M059J (cell line): Measurements from ENCODE around the gene FBXO9. TPM values are rescaled to one million over a fixed set of nuclear protein-coding genes. Genes with fewer than 3 reads are reported as not detected.

ENCODE experiments used
- DNase-seq: peaks from one replicate; pipeline ENCODE4 v3.0.0-alpha.2; 2012; ENCODE audit warnings: low read depth
- total RNA-seq: library from RNA; depleted of rRNA; stranded (reverse); fragments of >200 nt; shearing (Covaris generic); gene quantifications from 2 replicates; pipeline ENCODE4 v1.2.3, GENCODE V29; 2014

FBXO9 gene
- total RNA-seq, 1 experiment from 2014 or later, result 80.4 TPM

DNA sequence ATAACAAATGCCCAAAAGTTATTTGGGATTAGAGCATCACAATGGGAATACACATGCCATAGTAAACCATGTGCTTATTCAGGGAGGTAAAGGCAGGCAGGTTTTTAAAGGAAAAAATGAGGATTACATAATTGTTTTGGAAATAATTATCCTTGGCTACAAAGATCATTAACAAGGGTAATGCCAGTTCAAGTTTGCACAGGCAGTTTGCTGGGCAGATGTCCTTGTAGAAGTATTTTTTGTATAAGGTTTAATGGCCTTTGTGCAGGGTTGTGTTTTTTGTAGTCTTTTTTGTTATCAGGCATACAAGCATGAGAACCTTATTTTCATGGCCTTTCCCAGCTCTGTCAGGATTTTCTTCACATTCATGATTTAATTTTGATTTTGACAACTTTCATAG, 24.7 kb downstream of the FBXO9 start:
- DNase-seq, result no peak

DNA sequence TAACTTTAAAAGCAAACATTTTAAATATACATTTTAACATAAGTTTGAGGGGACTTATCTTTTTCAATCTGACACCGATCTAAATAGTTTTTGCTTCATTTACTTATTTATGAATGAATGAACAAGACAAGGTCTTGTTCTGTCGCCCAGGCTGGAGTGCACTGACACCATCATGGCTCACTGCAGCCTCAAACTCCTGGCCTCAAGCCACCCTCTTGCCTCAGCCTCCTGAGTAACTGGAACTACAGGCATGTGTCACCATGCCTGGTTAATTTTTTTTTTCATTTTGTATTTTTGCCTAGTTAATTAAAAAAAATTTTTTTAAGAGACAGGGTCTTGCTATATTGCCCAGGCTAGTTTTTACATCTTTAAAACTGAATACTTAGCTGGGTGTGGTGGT, 25.4 kb downstream of the FBXO9 start:
- peak; percentile 63 for DNase-seq

DNA sequence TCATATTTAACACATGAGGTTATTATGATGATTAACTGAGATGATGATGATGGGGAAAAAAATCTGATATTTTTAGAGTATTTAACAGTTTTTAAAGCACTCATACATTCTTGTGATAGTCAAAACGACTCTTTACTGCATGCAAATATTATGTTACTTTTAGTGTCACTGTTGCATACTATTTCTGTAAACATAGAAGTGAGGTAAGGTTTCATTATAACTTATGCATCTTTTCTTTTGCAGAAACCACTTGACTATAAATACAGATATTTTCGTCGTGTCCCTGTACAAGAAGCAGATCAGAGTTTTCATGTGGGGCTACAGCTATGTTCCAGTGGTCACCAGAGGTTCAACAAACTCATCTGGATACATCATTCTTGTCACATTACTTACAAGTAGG, 30.1 kb downstream of the FBXO9 start:
- DNase-seq, result no peak

DNA sequence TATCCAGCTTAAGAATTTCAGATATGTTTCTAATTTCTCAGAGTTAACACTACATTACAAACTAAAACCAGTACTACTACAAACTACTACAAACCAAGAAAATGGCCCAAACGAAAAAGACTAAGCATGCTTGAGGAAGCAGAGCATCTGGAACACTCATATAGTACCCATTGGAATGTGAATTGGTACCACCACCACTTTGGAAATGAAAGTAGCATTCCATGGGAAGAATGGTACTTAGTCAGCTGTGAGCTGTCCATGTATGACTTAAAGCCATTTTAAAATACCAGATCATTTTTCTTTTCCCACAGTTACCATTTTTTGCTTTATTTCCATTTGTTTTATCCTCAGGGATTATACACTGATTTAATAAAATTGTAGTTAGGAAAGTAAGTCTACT, 30.5 kb downstream of the FBXO9 start:
- peak; percentile 16 for DNase-seq

DNA sequence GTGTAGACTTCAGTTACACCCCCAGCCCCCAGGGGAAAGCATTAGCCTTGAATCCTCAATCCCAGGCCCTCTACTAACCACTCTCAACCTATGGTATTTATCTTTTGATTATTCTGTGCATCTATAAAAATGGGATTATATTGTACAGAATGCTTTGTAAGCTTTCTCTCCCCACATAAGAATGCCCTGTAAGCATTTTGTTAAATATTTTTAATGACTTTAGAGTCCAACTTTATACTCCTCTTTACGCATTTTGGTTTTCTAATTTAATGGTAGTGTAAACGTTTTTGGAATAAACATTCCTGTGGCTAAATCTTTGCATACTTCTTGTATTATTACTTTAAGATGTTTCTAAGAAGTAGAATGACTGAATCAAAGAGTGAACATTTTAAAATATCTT, 35.4 kb downstream of the FBXO9 start:
- DNase-seq, result no peak

DNA sequence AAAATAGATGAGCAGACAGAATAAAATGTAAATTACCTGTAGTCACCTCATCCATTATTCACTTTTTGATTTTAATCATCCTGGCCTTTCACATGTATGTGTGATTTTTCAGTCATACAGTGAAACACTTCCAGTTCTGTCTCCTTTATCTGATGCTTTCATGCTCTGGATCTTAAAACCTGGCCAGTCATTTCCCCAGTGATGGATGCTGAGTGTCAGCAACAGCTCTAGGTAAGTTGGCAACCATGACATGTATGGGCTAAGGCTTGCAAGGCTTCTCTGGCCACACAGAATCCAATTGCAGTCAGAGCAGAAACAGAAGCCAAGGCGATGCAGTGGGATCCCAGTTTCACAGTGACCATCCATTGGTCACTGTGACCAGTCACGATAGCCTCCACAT, 35.8 kb downstream of the FBXO9 start:
- DNase-seq, result no peak

DNA sequence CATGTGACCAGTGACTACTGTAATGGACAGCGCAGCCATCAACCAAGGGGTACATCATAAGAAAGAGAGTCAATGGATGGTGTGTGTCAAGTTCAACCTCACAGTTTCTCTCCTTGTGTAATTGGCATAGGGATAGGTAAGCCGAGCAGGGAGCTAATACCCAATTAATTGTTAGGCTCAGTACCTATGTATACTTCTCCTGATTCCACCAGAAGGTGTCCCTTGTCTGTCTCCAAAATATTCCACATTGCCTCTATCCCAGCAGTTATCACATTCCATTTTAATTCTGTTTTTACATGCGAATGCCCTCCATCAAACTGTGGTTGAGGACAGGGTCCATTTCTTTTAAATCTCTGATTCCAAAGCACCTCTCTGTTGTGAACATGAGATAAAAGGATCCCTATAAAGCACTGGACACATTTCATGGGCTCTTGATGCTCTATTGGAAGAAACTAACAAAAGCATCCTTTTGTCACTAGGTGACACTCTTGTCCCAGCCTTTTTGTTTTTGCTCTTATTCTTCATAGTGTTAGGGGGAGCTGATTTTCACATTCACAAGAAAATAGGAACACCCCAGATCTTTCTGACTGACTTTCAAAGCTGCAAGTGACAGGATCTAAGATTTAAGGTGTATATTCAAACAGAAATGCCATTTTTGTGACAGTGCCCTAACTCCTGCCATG, 38.9 kb downstream of the FBXO9 start:
- DNase-seq, result peak; percentile 68

DNA sequence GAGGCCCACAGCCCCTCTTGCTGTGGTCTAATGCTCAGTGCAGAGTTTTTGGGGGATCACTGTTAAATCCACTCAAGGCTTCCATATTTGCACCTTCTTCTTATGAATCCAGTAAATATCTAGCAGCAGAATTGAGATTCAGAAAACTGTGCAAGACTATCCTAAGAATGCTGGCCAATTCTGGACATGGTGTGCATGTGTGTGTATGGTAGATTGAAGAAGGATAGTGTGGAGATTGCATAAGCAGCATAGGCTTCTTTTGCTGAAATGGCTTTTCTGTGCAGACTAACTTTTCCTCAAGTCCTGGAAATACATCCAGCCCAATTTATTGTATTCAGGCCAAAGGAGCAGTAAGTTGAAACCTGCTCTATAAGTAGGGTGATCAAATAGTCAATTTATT, 39.7 kb downstream of the FBXO9 start:
- DNase-seq, result no peak

DNA sequence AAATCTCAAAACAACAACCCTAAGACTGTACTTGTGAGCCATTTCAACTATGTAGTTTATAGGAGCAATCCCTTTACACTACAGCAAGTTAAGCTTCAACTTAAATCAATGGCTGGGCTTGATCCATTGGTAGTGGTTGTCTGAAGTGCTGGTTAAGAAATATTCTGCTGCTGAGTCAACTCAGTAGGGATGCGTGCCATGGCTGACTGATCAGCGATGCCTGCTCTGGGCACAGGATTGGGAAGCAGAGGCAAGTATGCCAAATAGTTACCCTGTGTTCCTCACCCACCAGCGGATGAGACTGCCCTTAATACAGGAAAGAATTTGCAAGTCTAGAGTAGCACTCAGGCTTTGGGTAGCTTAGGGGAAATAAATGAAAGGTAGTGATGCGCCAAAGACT, 41.9 kb downstream of the FBXO9 start:
- DNase-seq, result peak; percentile 84

DNA sequence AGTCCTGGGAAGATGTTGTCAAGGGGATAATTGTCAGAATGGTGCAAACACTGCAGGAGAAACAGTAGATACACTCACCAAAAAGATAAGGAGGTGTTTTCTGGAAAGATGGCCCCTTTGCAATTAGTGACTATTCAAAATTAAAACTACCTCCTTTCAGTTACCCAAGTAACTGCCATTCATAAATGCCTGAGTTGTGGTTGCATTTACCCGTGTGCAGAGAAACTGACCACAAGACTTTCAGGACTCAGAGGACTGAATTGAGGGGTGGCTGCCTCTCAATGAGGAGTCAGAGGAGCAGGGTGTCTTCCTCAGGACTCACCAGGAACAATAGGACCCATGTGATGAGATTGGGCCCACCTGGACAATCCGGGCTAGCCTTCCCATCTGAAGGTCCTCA, 44.4 kb downstream of the FBXO9 start:
- DNase-seq, result no peak

DNA sequence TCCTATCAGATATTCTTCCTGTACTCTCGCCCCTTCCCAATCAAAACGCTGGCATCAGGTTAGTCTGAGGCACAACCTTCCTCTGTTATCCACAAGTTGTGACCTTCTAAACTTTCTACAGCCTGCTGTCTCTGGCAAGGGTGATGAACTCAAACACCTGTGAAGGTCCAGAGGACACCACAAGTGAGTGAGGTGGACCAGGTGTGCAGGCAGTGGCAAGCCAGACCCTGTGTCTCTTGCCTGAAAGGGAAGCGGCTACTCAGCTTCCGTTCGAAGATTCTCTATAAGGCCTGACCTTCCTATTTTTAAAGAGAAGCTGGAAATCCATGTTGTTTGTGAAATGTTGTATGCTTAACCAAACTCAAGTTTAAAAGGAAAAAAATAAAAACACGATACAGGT, 46.7 kb downstream of the FBXO9 start:
- no peak for DNase-seq

DNA sequence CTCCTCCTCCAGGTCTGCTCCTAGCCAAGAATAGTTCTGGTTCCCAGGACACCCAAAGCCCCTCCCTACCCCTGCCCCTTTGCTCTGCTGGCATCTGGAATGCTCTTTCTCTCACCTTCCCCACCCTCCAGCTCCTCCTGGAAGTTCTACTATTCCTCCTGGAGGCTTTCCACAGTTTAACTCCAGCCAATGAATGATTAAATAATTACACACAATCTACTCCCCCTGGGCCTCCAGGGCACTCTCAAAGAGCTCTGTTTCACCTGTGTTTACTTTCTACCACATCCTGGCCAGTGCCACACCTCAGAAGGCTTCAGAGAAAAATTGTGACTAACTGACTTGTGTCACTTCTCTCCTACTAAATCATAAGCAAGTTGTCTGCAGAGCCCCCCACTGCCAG, 47.2 kb downstream of the FBXO9 start:
- peak; percentile 64 for DNase-seq

DNA sequence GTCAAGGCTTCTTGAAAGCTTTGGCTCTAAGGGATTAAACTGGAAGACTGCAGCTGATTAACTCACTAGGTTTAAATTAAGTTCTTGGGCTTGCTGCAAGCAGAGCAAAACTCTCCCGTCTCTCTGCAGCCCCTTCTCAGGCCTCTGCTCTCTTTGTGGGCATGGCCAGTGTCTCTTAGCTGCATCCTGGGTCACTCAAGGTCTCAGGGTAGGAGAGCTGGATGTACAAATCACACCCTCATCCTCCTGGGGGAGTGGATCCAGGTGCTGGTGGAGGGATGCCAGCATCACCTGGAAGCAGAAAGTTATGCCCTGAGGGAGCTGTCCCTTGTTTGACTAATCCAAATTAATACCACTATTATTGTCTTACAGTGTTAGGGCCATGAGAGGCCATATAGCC, 47.7 kb downstream of the FBXO9 start:
- DNase-seq, result no peak

DNA sequence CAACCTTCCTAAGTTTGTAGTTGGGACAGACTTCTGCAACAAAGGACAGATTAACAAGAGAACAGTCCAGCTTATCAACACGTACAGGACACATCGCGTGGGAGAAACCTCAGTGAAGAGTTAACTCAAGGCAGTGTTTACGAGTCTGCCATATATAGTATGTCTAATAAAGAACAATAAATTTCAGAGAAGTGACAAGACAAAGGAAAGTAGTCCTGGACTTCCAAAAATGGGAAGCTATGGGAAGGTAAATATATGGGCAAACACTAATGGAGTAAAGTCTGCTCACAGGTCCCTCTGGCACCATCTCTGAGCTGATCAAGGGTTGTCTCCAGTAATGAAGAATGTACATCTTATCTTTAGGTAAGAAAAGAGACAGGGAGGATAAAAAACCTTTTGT, 48.5 kb downstream of the FBXO9 start:
- no peak for DNase-seq

DNA sequence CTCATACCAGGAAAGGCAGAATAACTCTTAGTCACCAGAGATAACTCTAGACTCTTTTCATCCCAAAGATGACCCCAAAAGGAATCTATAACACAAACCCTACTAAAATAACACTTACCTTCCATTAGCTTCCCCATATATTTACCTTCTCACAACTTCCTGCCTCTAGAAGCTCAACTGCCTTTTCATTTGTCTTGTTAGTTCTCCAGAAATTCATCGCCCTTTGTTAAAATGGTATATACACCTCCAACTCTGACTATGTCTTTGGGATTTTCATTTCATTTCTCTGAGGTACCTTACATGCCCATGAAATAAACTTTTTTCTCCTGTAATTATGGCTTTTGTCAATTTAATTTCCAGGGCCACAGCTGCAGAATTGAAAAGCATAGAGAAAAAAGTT, 49.9 kb downstream of the FBXO9 start:
- DNase-seq, result no peak

DNA sequence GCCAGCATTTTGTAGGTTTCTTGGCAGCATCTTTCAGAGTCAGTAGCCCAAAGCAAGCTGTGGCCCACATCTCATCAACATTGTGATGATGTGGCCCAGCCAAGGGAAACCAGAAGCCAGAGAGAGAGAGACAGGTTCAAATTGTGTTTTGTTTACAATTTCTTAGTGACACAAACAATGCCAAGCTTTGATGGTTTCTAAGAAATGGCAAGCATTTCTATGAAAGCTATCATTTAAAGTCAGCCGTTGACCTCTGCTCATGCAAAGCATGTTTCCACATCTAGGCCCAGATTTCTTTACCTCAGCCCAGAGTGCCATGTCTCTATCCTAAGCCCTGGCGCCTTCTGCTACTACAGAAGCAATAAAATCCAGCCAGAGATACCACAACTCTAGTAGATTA, 50.5 kb downstream of the FBXO9 start:
- DNase-seq, result peak; percentile 35

DNA sequence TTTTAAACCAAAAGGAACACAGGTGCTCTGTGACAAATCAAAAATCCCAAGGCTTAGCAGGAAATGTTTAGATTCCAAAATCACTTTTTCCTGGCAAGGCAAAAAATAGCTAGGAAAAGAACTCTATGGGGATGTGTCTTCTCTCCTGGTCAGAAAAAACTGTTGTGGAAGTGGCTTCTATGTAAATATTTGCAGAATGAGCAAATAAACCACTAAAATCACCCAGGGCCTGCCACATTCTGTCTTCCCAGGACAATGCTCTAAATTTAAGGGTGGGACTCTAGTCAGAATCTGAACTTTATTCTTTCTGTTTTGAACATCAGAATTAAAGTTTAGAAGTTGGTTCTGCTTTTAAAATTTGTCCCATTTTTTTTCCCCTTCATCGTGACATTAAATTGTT, 54.1 kb downstream of the FBXO9 start:
- peak; percentile 74 for DNase-seq

DNA sequence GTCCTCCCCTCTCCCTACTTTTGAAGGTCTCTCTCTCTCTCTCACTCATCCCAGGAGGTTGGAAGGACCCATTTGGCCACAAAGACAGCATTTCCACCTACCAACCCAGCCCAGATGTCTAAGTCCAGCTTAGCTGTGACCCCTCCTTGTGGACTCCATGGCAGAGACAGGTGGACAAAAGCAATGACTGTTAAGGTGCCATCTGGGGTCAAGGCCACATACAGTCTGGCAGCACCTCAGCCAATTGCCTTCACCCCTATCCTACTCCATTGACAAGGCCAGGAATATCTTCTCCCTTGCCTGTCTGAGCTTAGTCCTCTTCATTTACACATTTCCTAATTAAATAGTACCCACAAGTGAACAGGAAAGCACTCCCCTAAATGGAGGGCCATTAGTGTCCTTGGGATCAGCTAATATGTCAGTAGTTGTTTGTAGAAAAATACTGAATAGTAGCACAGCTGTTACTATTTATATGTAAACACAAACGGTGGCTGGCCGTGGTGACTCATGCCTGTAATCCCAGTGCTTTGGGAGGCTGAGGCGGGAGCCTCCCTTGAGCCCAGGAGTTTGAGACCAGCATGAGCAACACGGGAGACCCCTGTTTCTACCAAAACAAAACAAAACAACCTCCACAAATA, 54.7 kb downstream of the FBXO9 start:
- DNase-seq, result peak; percentile 90

DNA sequence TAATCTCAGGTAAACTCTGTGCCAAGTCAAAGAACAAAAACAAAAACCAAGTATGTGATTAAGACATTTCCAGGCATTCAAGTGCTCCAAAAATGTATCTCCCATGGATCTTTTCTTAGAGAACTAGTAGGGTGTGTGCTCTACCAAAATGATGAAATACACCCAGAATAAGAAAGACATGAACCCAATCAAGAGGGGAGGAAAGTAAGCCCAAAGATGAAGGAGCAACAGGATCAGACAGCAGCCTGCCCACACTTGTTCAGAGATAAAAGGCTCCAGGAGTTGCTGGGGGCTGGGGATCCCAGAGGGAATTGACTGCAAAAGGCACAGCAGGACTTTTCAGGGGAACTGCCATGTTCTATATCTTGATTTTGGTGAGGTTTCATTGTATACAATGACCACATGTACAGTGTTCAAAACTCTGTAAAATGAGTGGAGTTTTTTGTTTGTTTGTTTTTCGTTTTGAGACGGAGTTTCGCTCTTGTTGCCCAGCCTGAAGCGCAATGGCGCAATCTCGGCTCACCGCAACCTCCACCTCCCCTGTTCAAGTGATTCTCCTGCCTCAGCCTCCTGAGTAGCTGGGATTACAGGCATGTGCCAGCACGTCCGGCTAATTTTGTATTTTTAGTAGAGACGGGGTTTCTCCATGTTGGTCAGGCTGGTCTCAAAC, 59.1 kb downstream of the FBXO9 start:
- no peak for DNase-seq

DNA sequence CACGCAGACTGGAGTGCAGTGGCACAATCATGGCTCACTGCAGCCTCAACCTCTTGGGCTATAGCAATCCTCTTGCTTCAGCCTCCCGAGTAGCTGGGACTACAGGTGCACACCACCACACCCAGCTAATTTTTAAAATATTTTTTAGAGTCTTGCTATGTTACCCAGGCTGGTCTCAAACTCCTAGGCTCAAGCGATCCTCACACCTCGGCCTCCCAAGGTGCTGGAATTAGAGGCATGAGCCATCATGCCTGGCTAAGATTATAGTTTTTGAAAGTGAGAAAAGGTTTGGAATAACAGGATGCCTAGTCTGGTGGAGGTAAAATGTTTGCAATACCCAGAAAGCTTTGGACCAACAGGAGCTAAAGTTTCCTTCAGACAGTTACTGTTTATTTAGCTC, 60.1 kb downstream of the FBXO9 start:
- no peak for DNase-seq

DNA sequence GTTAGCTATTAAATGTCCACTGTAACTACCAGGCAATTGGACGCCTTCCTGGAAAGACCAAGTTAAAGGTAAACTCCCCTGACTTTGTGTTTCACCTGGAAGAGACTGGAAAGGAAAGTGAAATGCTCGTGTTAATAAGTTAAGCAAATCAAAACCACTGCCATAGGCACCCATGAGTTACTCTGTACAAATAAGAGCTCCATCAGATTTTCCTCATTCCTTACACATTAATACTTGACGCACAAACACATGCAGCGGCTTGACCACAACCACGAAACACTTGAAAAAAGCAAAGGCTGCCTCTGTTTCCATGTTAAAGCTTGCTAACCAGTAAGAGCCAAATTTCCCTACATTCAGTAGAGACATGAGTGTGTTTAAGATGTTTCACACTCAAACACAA, 63.6 kb downstream of the FBXO9 start:
- peak; percentile 40 for DNase-seq

DNA sequence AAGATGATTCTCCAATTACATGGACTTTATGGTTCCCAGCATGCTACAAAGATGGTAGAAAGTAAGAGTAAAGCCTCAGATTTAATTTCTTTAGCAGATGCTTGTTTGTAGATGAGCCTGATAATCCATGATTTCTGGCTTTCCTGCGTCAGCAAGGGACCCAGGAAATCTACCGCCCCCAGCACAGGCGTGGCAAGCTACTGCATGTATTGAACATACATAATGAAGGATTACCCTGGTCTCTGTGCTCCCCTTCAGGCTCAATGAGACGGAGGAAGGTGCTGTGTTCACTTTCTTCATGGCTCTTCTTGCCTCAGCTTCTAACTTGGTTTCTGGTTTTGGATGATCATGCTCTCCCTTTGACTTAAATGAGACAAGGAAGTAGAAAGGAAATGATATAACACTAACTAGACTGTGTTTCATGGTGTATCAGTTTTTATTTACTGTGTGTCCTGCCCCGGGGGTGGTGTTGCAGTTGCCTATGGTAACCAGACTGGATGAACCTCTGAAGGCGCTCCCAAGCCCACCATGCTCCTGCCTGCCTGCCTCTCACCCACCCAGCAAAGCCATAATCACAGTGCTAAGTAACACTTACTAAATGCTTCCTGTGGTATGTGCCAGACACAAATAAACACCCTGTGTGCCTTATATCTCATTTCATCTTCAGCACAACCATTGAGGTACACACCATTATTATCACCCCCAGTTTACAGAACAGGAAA, 65.5 kb downstream of the FBXO9 start:
- no peak for DNase-seq

DNA sequence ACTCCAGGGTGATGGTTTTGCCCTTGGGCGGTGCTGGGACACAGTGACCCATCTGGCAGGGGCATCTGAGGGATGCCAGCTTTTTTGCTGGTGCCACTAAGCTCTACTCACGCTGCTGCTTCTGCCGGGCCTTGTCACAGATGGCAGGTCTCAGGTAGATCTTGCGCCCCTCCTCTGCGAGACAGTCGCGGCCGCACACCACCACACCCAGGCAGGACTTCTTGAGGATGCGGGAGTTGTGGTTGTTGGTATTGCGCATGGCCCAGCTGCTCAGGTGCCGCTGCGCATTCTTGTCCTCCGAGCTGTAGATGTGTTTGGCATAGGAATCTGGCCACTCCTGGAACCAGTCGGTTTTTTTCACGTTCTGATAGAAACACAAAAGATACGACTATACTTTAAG, 68.8 kb downstream of the FBXO9 start:
- no peak for DNase-seq
